CD4-positive, CD25-positive, alpha-beta regulatory T cell (primary cell): ENCODE measurements around the gene SLC2A4RG. TPM values are rescaled to one million over a fixed set of nuclear protein-coding genes. Genes with fewer than 3 reads are reported as not detected.
A peak's percentile ranks its signal among the peaks of the same experiment; 100 is the strongest.

Source experiments
- ATAC-seq, 2 donors: fragments of 150-1000 bp; cut with Tn5 transposase; one replicate each; pipeline ENCODE4 v1.10.0; 2021; ENCODE audit warnings: low read depth in 2 of 2, moderate number of reproducible peaks in 2 of 2, moderate library complexity in 1 of 2
- DNase-seq, 3 donors: peaks; one replicate each; pipeline versions ENCODE4 v3.0.0 to v3.0.0-alpha.2; 2012 to 2022; ENCODE audit warnings: mixed read lengths in 1 of 3
- H3K27ac ChIP-seq: one replicate; pipeline ENCODE4 v1.7.0; 2013; ENCODE audit warnings: mild to moderate bottlenecking, low read length; ENCODE audit not compliant: insufficient read depth, poor library complexity, severe bottlenecking
- H3K27me3 ChIP-seq: one replicate; pipeline ENCODE4 v1.7.0; 2013; ENCODE audit warnings: low read length; ENCODE audit not compliant: control insufficient read depth, insufficient read depth
- H3K36me3 ChIP-seq: one replicate; pipeline ENCODE4 v1.7.0; 2013; ENCODE audit warnings: mild to moderate bottlenecking, low read length, moderate library complexity; ENCODE audit not compliant: control insufficient read depth, insufficient read depth
- H3K4me1 ChIP-seq: 2 replicates; pipeline ENCODE4 v1.7.0; 2013; ENCODE audit warnings: mild to moderate bottlenecking, low read length; ENCODE audit not compliant: insufficient read depth, control insufficient read depth, poor library complexity, severe bottlenecking
- H3K4me3 ChIP-seq: one replicate; pipeline ENCODE4 v1.7.0; 2013; ENCODE audit warnings: low read depth, mild to moderate bottlenecking, low read length, moderate library complexity
- H3K9me3 ChIP-seq, 2 experiments: 1 replicate in 1 of 2; 2 replicates in 1 of 2; pipeline ENCODE4 v1.7.0; 2013; ENCODE audit warnings: low read length in 2 of 2, mild to moderate bottlenecking in 1 of 2, moderate library complexity in 1 of 2; ENCODE audit not compliant: control insufficient read depth in 2 of 2
- H3K27ac Mint-ChIP-seq, 3 donors: one replicate each; pipeline ENCODE4 v1.8.0; 2020 to 2022; ENCODE audit warnings: mild to moderate bottlenecking in 3 of 3, mixed read lengths in 3 of 3, moderate library complexity in 2 of 3
- H3K27me3 Mint-ChIP-seq: one replicate; pipeline ENCODE4 v1.8.0; 2022; ENCODE audit warnings: mild to moderate bottlenecking, mixed read lengths
- H3K36me3 Mint-ChIP-seq: one replicate; pipeline ENCODE4 v1.8.0; 2020; ENCODE audit warnings: mixed read lengths
- H3K4me1 Mint-ChIP-seq, 4 donors: one replicate each; pipeline ENCODE4 v1.8.0; 2020 to 2022; ENCODE audit warnings: mixed read lengths in 4 of 4, mild to moderate bottlenecking in 1 of 4
- H3K4me3 Mint-ChIP-seq, 4 donors: one replicate each; pipeline ENCODE4 v1.8.0; 2020 to 2022; ENCODE audit warnings: mild to moderate bottlenecking in 4 of 4, mixed read lengths in 4 of 4, moderate library complexity in 3 of 4
- H3K9me3 Mint-ChIP-seq, 7 donors: one replicate each; pipeline ENCODE4 v1.8.0; 2020 to 2022; ENCODE audit warnings: mixed read lengths in 7 of 7, mild to moderate bottlenecking in 3 of 7, moderate library complexity in 2 of 7
- polyA plus RNA-seq, 4 donors: library from polyadenylated mRNA; unstranded; fragments of 300-500 nt; fragmentation: Illumina TruSeq; gene quantifications; one replicate each; pipeline ENCODE4 v1.2.3, GENCODE V29; 2021
- total RNA-seq: library from RNA; stranded (reverse); gene quantifications from one replicate; pipeline ENCODE4 v1.2.3, GENCODE V29; 2022

The SLC2A4RG gene
- total and polyA plus RNA-seq, 5 donors from 2014 or later: 2.9 to 110 (median 4.8) TPM

DNA sequence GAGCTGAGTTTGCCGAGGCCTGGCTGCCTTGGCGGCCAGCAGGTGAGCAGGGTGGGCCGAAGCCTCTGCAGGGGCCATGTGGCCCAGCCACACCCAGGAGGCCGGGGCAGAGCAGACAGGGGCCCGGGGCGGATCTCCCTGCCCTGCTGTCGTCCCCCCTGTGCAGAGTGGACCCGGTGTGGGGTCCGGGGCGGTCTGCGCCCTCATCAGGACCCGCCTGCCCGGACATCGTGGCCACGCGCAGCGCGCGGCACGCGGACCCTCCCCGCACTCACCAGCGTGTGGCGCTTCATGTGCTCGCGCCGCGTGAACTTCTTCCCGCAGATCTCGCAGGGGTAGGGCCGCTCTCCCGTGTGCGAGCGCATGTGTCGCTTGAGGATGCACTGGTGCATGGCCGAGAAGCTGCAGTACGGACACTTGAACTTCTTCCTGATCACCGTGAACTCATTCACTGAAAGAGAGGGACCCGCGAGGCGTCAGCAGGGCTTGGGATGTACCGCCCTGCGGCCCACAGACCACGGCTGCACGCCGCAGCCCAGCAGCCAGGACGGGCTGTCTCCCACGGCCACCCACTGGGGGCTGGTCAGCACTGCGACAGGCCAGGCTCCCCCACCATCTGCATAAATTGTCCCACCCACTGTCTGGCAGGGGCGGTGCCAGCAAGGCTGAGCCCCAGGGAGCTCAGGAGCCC is 13.0 kb downstream of the SLC2A4RG start:
- Mint-ChIP-seq H3K9me3 (peaks cover 0 to 1% (median 0%) of the 10 kb centered on the region in 7 donors), H3K36me3 (no peaks in the 10 kb centered on the region), H3K27ac (no peak overlapping the region), H3K4me1 (peaks cover 0 to 37% (median 5%) of the 10 kb centered on the region in 4 donors), H3K27me3 (peaks cover 4% of the 10 kb centered on the region), H3K4me3 (no peak overlapping the region)
- no peaks in the 10 kb centered on the region for H3K36me3 ChIP-seq
- no peaks in the 10 kb centered on the region for H3K27me3 ChIP-seq
- ATAC-seq (no peak), DNase-seq (no peak)
- peaks cover 27% of the 10 kb centered on the region for H3K4me1 ChIP-seq
- H3K4me3 ChIP-seq: no peak overlapping the region
- H3K27ac ChIP-seq: no peak overlapping the region
- H3K9me3 ChIP-seq: no peaks in the 10 kb centered on the region

DNA sequence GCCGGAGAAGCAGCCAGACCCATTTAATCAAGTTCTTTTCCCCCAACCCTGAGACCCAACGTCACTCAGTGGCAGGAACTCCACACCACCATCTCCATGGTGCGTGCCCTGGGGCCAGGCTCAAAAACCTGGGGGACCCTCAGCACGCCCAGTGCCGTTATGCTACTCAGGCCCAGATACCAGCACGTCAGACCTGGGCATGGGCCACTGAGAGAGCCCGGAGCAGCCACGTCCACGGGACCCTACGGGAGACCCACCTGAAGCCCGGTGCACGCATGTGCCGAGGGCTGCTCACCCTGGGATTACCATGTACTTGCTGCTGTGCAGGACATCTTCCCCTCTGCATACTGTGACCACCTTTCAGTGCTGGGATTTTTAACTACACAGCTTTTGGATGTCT is 13.8 kb downstream of the SLC2A4RG start:
- H3K9me3 Mint-ChIP-seq: peaks cover 0 to 2% (median 0%) of the 10 kb centered on the region in 7 donors
- Histone ChIP-seq H3K36me3 (no peaks in the 10 kb centered on the region), H3K4me1 (peaks cover 27% of the 10 kb centered on the region), H3K4me3 (no peak overlapping the region), H3K27ac (no peak overlapping the region), H3K27me3 (no peaks in the 10 kb centered on the region), H3K9me3 (no peaks in the 10 kb centered on the region)
- peak overlapping the region in 1 of 4 donors; percentile 54 for H3K4me3 Mint-ChIP-seq
- H3K27me3 Mint-ChIP-seq: peaks cover 4% of the 10 kb centered on the region
- H3K36me3 Mint-ChIP-seq: no peaks in the 10 kb centered on the region
- peak overlapping the region in 2 of 3 donors; percentile 7 to 31 for H3K27ac Mint-ChIP-seq
- H3K4me1 Mint-ChIP-seq: peaks cover 0 to 35% (median 5%) of the 10 kb centered on the region in 4 donors
- ATAC-seq (no peak), DNase-seq (no peak)

DNA sequence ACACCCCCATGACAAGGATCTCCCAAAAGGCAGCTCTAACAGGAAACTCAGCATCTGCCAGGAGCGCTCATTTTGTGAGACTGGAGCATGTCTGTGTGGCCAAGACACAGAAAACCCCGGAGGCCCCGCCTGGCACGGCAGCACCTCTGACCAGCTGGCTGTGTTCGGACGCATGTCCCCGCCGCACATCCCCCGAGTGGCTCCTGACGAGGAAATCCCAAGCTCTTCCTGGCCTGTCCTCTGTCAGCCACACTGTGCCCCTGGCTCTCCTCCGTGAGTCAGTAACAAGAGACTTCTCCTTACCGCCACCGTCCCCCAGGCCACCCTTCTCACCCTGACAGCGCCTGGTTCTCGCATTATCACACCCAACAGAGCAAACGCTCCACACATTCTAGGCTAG is 14.4 kb downstream of the SLC2A4RG start:
- Histone ChIP-seq H3K9me3 (no peaks in the 10 kb centered on the region), H3K4me3 (no peak overlapping the region), H3K27ac (no peak overlapping the region), H3K27me3 (no peaks in the 10 kb centered on the region), H3K36me3 (no peaks in the 10 kb centered on the region), H3K4me1 (peaks cover 27% of the 10 kb centered on the region)
- Mint-ChIP-seq H3K36me3 (no peaks in the 10 kb centered on the region), H3K4me3 (peak overlapping the region in 1 of 4 donors; percentile 54), H3K4me1 (peaks cover 0 to 31% (median 6%) of the 10 kb centered on the region in 4 donors), H3K27ac (peak overlapping the region in 1 of 3 donors; percentile 72), H3K9me3 (peaks cover 0 to 2% (median 0%) of the 10 kb centered on the region in 7 donors), H3K27me3 (peaks cover 4% of the 10 kb centered on the region)
- DNase-seq (no peak), ATAC-seq (no peak)

DNA sequence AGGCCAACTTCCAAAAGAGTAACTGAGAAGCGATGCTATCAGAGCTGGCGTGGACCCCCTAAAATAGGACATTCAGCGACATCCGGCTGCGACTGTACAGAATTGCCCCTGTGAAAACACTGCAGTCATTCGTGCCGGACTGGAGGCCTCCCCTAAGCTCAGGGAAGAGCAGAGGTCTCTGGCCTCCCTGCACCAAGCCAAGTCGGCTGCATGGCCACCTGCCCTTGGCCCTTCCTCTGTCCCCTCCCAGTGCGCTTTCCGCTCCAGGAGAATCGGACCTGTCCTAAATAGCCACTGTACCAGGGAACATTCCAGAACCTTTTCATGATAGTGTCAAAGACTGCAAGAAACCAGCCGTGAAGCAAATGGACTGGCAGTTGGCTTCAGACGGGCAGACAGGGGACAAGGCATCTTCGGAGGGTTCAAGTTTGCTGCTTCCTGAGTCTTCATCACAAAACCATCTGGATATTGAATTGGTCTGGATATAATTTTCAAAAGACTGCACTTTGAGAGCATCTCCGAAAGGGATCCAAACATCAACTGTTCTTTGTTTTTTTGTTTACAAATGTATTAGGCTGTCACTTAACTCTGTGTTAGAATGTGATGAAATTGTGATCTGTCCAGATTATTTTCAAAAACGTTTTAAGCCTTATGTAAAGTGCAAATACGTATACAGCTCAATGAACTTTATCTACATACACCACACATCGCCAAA is 16.5 kb downstream of the SLC2A4RG start:
- H3K4me1 Mint-ChIP-seq: peaks cover 0 to 17% (median 4%) of the 10 kb centered on the region in 4 donors
- peaks cover 0 to 2% (median 0%) of the 10 kb centered on the region in 7 donors for H3K9me3 Mint-ChIP-seq
- H3K27me3 Mint-ChIP-seq: peaks cover 2% of the 10 kb centered on the region
- Histone ChIP-seq H3K4me1 (peaks cover 11% of the 10 kb centered on the region), H3K27me3 (no peaks in the 10 kb centered on the region), H3K27ac (no peak overlapping the region), H3K36me3 (no peaks in the 10 kb centered on the region), H3K9me3 (no peaks in the 10 kb centered on the region), H3K4me3 (no peak overlapping the region)
- ATAC-seq: no peak
- no peak overlapping the region for H3K4me3 Mint-ChIP-seq
- no peaks in the 10 kb centered on the region for H3K36me3 Mint-ChIP-seq
- peak overlapping the region in 1 of 3 donors; percentile 47 for H3K27ac Mint-ChIP-seq
- no peak for DNase-seq

DNA sequence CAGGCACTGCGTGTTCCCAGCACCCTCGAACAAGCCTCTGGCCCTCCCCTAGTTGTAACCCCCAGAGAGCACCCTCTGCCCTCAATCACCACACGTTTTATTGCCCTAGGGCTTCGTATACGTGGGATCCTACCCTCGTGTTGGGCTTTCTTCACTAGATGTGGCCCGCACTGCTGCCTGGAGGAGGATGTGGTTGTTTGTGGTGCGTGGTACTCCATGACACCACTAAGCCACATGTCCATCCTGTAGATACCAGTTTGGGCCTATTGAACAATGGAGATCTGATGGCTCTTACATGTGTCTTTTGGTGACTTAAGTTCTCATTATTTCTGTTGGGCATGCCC is 17.0 kb downstream of the SLC2A4RG start:
- ATAC-seq (no peak), DNase-seq (peak in 1 of 3 donors; percentile 34)
- H3K4me1 Mint-ChIP-seq: peaks cover 0 to 14% (median 2%) of the 10 kb centered on the region in 4 donors
- Histone ChIP-seq H3K27me3 (no peaks in the 10 kb centered on the region), H3K4me1 (peaks cover 5% of the 10 kb centered on the region), H3K36me3 (no peaks in the 10 kb centered on the region), H3K27ac (no peak overlapping the region), H3K9me3 (no peaks in the 10 kb centered on the region), H3K4me3 (no peak overlapping the region)
- H3K4me3 Mint-ChIP-seq: no peak overlapping the region
- H3K9me3 Mint-ChIP-seq: peaks cover 0 to 2% (median 0%) of the 10 kb centered on the region in 7 donors
- no peaks in the 10 kb centered on the region for H3K27me3 Mint-ChIP-seq
- H3K36me3 Mint-ChIP-seq: no peaks in the 10 kb centered on the region
- H3K27ac Mint-ChIP-seq: peak overlapping the region in 1 of 3 donors; percentile 47

DNA sequence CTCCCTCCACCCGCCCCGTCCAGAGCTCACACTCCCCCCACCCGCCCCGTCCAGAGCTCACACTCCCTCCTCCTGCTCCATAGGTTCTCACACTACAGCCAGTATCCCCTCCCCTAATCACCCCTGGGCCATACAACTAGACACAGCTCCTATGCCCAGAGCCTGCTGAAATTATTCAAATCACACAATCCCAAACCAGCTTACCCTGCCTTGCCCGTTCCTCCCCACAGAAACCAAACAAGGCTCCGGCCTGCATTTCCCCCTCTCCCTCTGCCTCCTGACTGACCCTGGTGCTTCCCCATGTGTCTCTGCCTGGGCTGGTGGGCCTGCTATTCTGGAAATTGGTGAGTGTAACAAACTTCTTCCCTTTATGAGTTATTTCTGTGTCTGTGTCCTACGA is 18.6 kb downstream of the SLC2A4RG start:
- Mint-ChIP-seq H3K9me3 (peaks cover 0 to 2% (median 0%) of the 10 kb centered on the region in 7 donors), H3K27me3 (no peaks in the 10 kb centered on the region), H3K4me1 (peaks cover 0 to 8% (median 2%) of the 10 kb centered on the region in 4 donors), H3K36me3 (no peaks in the 10 kb centered on the region), H3K4me3 (peak overlapping the region in 1 of 4 donors; percentile 58), H3K27ac (peak overlapping the region in 1 of 3 donors; percentile 32)
- ATAC-seq (no peak), DNase-seq (no peak)
- Histone ChIP-seq H3K4me3 (no peak overlapping the region), H3K27me3 (no peaks in the 10 kb centered on the region), H3K27ac (no peak overlapping the region), H3K9me3 (no peaks in the 10 kb centered on the region), H3K36me3 (no peaks in the 10 kb centered on the region), H3K4me1 (no peaks in the 10 kb centered on the region)

DNA sequence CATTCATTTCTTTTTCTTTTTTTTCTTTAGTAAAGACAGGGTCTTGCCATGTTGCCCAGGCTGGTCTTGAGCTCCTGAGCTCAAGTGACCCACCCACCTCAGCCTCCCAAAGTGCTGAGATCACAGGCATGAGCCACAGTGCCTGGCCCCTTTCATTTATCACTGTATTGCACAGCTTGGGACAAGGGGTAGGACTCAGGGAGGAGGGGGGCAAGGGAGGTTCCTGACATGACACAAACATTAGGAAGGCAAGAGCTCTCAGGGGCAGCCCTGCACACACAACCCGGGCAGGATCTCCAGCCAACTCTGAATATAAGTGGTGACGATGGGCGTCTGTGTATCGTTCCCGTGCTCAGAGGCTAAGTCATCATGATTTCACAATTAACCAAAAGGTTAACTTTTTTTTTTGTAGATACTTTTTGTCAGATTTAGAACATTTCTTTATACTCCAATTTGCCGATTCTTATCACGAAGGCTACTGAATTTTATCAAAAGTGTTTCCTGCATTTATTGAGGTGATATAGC is 19.9 kb downstream of the SLC2A4RG start:
- Histone ChIP-seq H3K27ac (no peak overlapping the region), H3K4me1 (no peaks in the 10 kb centered on the region), H3K4me3 (no peak overlapping the region), H3K9me3 (no peaks in the 10 kb centered on the region), H3K27me3 (no peaks in the 10 kb centered on the region), H3K36me3 (no peaks in the 10 kb centered on the region)
- DNase-seq (no peak), ATAC-seq (no peak)
- Mint-ChIP-seq H3K4me1 (peaks cover 0 to 6% (median 2%) of the 10 kb centered on the region in 4 donors), H3K36me3 (no peaks in the 10 kb centered on the region), H3K4me3 (peak overlapping the region in 1 of 4 donors; percentile 54), H3K9me3 (peaks cover 0 to 2% (median 0%) of the 10 kb centered on the region in 7 donors), H3K27ac (no peak overlapping the region), H3K27me3 (no peaks in the 10 kb centered on the region)
